Measurements from ENCODE around the gene RPS2.
"Not testable (repeated sequence)": the region's sequence is repeated elsewhere in the genome, so short reads cannot be mapped to it uniquely, and the experiment has no call there.

The RPS2 gene

DNA sequence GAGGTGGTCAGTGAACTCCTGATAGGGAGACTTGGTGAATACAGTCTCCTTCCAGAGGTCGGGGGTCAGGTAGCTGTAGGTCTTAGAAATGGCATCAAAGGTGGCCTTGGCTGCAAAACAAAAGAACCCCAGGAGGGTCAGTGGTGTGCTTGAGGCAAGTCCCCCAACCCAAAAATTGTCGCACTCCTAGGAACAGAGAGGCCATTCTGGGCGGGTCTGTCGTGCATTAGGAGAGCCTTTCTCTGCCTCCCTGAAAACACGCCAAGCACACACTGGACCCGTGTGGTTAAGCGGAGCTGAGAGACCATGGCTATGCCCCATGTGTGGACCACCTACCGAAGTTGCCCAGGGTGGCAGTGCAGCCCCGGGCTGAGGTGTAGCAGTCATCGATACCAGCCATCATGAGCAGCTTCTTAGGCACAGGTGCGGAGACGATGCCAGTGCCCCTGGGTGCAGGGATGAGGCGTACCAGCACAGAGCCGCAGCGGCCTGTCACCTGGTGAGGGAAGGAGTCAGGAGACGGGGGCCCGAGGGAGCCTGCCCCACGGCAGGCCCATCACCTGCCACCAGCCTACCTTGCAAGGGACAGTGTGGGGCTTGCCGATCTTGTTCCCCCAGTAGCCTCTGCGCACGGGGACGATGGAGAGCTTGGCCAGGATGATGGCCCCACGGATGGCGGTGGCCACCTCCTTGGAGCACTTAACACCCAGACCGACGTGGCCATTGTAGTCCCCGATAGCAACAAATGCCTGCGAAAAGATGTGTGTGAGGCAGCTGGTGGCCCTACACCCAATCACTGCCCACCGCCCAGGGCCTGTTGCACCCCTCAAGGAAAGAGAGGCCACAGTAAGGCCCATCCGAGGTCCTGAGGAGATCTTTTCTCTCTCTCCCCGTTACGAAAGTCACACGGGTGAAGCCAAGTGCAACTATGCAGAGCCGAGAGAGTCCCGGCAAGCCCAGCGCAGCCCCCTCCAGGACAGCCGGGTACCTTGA is 2.2 kb downstream of the RPS2 start:
- not testable (repeated sequence) for DNase-seq

DNA sequence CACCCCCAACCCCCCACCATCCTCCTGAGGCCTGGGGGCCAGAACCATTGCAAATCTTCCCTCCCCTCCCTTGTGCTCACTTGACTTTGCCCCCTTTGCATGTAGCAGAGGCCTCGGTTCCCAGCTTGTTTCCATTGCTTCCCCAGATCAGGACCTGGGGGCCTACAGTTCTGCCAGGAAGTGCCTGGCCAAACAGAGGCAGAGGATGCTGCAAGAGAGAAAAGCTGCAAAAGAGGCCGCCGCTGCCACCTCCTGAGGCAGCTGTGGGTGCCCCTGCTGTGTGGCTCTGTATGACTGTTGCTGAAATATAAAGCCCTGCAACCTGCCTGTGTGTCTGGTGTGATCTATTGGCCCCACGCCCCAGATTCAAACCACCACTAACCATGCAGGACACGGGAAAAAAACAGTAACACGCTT is 3.0 kb downstream of the RPS2 start:
- no peak for DNase-seq

DNA sequence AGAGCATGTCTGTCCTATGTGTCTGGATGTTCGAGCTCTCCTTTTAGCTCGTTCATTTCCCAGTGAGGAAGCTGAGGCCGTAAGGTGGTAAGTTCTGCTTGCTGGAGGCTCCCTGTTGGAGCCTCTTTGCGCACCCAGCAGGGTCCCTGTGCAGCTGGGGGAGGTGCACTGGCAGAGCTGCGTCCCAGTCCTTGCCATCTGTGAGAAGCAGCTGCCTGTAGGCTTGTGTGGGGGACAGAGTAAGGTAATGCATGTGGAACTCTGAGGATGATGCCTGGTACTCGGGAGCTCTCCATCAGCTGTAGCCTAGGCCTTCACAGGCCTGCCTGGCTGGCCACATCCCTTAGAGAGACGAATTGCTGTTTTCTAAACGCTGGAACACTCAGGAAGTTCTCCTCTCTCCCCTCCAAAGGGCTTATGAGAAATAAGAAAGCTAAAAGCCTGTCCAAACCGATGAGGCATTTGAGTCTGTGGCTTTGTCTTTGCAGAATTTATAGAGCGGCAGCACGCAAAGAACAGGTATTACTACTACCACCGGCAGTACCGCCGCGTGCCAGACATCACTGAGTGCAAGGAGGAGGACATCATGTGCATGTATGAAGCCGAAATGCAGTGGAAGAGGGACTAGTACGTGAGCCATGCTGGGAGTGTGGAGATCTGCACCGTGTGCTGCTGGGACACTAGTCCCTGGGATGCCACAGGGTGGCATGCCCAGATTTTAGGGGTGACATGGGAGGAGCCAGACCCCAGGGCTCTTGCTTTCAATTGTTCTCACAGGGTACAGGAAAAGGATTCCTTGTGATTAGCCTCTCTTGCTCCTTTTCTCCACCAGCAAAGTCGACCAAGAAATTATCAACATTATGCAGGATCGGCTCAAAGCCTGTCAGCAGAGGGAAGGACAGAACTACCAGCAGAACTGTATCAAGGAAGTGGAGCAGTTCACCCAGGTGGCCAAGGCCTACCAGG is 3.7 kb downstream of the RPS2 start:
- no peak for DNase-seq

DNA sequence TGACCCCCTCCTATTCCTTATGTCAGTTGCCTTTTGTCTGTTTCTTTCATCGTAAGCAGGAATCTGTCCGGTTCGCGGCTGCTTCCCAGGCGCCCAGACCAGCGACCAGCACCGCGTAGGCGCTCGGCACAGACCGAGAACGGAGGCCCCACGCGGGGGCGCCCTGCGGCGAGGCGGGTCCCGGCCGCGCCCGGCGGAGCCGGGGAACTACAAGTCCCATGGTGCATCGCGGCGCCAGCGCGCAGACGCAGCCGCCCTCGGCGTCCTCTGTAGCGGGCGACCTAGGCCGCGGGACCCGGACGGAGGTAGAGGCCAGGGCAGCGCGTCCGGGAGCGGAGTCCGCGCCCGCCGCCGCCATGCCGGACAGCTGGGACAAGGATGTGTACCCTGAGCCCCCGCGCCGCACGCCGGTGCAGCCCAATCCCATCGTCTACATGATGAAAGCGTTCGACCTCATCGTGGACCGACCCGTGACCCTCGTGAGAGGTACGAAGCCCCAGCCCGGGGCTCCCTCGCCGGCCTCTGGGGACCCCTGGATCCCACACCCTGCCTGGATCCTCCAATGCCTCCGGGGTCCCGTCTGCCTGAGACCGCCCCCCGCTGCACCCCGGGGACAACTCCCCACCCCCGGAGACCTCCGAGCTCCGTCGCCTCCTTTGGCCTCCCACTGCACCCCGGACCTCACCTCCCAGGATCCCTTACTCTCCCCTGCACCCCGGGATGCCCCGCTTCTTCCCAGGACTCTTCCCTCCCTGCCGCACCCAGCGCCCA is 5.2 kb downstream of the RPS2 start, which contains the start of gene NDUFB10:
NDUFB10 (plus strand) TSS at position 270 of the 771 bp plus-strand sequence; CDS start at position 357, 87 bp downstream.
- peak; percentile 5 for DNase-seq

DNA sequence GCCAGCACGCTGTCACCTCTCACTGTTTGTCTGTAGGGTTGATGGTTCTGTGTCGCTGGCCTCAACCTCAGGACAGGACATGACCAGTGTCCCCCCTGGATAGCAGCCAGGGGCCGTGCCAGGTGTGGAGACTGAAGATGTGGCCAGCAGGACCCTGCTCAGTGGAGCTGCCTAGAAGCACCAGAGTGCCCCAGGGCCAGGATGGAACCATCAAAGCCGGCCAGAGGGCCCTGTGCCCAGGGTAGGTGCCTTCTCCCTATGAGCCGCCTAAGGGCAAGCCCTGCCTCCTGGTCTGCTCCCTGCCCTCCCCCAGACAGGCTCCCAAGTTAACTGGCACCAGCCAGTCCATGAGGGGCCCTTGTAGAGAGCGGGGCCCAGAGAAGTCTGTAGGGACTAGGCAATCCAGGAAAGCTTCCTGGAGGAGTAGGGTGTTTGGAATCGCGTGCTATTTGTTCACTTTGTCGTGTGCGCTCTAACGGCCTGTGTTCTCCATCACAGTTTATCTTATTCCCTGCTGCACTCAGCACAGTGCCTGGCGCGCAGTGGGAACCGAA is 5.8 kb downstream of the RPS2 start:
- no peak for DNase-seq

DNA sequence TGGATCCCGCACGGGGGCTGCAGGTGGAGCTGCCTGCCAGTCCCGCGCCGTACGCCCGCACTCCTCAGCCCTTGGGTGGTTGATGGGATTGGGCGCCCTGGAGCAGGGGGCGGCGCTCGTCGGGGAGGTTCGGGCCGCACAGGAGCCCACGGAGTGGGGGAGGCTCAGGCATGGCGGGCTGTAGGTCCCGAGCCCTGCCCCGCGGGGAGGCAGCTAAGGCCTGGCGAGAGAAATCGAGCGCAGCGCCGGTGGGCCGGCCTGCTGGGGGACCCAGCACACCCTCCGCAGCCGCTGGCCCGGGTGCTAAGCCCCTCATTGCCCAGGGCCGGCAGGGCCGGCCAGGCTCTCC is 6.5 kb downstream of the RPS2 start:
- DNase-seq = not testable (repeated sequence)

DNA sequence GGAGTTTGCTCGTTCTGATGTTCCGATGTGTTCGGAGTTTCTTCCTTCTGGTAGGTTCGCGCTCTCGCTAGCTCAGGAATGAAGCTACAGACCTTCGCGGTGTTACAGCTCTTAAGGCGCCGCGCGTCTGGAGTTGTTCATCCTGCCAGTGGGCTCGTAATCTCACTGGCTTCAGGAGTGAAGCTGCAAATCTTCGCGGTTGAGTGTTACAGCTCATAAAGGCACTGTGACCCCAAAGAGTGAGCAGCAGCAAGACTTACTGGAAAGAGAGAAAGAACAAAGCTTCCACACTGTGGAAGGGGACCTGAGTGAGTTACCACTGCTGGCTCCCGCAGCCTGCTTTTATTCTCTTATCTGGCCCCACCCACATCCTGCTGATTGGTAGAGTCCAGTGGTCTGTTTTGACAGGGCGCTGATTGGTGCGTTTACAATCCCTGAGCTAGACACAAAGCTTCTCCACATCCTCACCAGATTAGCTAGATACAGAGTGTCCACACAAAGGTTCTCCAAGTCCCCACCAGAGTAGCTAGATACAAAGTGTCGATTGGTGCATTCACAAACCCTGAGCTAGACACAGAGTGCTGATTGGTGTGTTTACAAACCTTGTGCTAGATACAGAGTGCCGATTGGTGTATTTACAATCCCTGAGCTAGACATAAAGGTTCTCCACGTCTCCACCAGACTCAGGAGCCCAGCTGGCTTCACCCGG is 7.0 kb downstream of the RPS2 start:
- DNase-seq = not testable (repeated sequence)

DNA sequence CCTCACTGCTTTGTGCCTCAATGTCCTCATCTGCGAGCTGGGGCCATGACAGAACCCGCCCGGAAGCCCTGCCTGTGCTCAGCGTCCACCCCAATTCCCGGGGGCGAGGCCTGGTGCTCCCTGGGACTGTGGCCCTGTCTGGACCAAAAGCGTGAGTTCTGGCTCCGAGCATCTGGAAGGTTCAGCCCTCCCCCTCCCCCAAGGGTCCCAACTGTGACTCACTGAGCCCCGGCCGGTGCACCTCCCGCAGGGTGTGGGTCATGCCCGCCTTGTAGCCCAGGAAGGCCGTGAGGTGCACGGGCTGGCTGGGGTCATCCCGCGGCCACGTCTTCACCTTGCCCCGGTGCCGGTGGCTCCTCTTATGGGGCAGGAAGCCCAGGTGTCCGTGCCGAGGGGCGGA is 10.9 kb downstream of the RPS2 start:
- no peak for DNase-seq

DNA sequence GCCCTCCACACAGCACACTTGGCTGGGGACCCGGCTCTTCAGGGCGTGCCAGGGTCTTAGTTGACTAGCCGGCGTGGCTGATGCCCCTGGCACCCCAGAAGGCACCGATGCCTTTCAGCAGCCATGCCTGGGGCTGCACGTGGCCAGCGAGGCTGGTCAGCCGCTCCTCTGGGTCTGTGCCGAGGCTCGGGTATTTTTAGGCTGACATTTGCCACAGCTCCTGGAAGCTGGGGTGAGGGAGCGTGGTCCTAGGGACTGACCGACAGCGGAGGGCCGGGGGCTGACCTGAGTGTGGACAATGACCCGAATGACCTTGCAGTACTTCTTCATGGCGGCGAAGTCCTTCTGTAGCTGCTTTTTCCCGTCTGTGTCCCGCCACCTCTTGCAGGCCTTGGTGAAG is 14.1 kb downstream of the RPS2 start:
- no peak for DNase-seq

DNA sequence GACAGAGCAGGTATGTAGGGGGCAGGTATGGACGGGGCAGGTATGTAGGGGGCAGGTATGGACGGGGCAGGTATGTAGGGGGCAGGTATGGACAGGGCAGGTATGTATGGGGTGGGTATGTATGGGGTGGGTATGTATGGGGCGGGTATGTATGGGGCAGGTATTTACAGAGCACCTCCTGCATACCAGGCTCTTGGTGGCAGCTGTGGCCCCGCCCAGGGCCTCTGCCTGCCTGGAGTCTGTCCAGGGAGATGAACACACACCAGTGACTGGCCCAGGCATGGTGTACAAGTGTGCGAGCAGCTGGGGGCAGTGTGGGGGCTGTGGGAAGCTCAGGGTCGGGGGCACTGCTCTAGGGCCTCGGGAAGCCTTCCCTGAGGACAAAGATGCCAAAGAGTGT is 14.6 kb downstream of the RPS2 start:
- no peak for DNase-seq

DNA sequence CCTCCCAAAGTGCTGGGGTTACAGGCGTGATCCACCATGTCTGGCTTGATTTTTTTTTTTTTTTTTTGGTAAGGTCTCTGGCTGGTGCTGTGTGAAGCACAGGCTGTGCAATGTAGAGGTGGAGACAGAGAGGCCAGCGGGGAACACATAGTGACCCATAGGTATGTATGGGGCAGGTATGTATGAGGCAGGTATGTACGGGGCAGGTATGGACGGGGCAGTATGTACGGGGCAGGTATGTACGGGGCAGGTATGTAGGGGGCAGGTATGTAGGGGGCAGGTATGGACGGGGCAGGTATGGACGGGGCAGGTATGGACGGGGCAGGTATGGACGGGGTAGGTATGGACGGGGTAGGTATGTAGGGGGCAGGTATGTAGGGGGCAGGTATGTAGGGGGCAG is 15.1 kb downstream of the RPS2 start:
- no peak for DNase-seq

DNA sequence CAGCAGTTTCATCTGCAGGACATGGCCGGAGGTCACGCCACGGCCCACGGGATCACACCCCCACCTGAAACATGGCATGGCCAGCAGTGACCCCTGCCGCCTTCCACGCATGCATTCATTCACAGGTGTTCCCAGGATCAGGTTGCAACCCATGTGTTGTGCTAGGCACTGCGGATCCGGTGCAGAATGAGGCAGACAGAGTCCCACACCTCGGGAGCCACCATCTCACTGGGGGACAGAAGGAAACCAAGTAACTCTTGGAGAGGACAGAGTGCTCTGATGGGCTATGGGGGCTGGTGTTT is 17.3 kb downstream of the RPS2 start:
- DNase-seq = no peak

DNA sequence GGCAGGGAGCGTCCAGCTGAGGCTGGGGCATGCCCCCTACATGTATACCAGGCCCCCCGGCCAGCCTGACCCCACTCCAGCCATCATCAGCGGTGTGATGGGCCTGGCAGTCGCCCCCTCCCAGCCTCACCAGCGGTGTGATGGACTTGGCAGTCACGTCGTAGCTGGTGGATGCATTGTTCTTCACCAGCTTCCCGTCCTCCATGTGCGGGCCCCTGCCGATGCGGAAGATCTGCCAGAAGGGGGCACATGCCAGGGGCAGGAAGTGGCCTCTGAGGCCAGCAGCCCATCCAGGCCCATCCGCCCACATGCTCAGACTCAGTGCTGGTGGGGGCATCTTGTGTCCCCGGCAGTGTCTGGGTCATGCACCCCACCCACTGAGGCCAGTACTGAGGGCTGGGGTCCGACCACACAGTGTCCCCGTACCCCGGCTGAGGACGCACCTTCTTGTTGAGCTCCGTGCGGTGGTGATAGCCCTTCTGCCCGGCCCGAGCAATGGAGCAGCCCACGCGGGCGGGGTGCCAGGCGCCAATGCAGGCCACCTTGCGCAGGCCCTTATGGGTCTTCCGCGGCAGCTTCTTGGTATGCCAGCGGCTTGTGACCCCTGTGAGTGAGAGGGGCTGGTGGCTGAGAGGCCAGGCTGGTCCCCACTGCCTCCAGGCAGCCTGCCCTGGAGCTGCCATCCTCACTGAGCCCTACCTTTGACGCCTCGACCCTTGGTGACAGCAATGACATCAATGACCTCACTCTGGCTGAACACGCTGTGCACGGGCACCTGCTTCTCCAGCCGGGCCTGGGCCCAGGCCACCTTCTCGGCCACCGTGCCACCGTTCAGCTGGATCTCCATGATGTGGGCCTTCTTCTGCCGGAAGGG is 17.9 kb downstream of the RPS2 start:
- DNase-seq = no peak

DNA sequence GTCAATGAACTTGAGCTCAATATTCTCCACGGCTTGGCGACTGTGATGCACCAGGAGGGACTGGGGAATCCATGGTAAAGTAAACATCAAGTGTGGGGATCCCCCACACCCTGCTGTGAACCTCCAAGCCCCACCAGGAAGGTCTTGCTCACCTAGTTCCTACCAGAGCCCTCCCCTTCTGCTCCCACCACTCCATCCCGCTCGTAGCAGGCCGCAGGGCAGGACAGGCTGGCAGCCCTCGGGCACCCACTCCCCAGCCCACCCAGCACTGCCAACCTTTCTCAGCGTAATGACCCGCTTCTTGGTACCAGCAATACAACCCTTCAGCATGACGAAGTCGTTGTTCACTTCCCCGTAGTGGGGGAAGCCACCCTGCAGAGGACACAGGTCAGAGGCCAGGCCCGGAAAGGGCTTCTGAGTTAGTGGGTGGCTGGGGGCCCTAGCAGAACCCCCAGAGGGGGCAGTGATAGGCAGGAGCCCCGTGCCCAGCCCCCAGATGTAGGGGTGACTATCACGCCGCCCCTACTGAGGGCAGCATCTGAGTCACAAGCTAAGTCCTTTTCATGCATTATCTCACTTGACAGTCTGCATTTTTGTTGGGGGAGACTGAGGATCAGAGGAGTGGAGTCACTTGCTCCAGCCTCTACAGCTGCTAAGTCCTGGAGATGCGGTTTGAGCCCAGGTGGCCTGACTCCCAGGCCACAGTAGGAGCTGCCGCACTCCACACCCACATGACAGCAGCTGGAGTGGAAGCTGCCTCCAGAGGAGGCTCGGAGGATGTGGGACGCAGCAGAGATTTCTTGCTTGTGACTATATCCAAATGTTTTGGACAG is 18.9 kb downstream of the RPS2 start:
- no peak for DNase-seq

DNA sequence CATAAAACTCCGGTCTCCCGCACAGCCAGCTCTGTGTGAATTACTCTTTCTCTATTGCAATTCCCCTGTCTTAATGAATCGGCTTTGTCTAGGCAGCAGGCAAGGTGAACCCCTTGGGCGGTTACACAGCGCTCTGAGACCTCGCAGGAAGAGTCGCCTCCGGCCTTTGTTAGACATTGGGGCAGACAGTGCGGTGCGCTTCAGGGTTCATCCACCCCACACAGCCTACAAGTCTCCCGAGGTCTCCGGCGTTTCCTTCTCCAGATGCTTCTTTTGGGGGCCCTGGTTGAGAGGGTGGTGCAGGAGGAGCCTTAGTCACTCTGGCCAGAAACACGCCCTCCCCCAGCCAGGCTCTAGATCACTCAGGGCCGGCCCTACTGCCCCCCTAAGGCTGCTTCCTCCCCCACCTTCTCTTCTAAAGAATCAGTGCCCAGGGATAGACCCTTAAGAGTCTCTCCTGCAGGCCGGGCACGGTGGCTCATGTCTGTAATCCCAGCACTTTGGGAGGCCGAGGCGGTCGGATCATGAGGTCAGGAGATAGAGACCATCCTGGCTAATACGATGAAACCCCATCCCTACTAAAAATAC is 19.9 kb downstream of the RPS2 start:
- DNase-seq = no peak

DNA sequence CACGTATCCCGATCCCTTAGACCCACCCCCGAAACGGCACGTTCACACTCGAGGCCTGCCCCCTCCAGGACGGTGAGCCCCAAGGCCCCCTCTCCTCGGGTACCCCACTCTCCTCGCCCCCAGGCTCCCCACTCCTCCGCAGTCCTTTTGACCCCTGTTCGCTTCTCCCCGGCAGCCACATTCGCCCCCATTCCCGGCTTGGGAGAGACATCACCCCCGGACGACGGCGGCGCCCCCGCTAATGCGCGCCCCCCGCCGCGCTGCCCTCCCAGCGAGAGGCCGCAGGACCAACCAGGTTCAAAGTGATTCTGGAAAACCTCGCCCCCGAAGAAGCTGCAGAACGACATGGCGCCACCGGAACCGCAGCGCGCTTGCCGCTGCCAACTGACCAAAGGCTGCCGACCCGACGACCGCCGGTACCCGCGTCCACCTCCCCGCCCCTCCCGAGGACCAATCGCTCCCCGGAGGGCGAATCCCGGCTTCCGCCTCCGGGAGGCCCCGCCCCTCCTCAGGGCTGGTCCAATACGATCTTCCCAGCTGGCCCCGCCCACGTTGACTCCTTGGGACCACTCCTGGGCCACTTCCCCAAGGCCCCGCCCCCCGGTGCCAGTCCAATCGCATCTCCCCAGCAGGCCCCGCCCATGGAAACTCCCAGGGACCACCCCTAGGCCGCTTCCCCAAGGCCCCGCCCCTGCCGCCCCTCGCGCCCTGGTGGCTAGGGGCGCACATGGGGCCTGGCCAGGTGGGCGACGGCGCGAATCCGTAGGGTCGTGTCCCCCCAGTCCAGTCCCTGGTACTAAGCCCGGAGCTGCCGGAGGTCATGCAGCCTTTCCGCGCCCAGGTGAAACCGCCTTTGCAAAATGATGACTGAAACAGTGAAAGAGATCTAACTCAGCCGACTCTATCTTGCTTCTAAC is 21.6 kb downstream of the RPS2 start, which contains the start of gene MSRB1:
MSRB1 (minus strand) TSS at position 390 of the 917 bp plus-strand sequence; CDS start at position 347, 43 bp downstream.
- DNase-seq = peak; percentile 80

DNA sequence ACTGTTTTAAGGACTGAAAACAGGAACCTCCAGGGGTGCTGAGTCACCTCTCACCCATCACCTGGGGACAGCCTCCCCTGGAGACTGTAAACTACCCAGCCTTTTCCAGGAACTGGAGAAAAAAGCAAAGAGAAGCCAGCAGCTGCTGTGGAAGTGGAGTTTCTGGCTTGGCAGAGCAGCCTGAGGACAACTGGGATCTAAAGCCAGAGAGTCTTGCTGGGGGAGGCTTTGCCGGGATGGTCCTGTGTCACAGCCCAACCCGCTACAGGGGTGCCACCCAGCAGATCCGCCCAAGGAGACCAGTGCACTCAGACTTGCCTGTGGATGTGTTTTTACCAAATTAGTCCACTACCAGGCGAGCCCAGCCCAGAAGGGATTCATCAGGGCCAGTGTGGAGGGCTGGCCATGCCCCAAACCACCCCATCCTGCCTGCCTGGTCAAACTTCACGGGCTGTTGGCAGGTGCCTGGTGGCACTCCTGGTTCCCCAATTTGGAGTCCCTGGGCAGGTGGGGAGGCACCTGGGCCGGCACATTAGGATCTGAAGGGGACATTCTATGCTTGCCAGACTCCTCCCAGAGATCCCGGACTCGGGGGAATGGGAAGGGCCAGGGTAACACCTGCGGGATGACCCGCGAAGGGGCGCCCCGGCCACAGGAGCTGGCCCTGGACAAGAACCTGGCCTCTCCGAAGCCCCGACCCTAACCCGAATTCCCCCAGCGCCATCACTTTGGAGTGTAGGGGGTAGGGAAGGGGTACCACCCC is 22.4 kb downstream of the RPS2 start:
- DNase-seq = no peak

Data from NCI-H1048 (cell line).